K562 (cell line): ENCODE results near the gene TAMALIN. TPM values are rescaled to one million over a fixed set of nuclear protein-coding genes. Genes with fewer than 3 reads are reported as not detected.
A peak's percentile ranks its signal among the peaks of the same experiment; 100 is the strongest.

ENCODE experiments used
- ATAC-seq: fragments of 200-7000 bp; cut with Tn5 transposase; 3 replicates; pipeline ENCODE4 v1.9.1; 2020; ENCODE audit warnings: moderate library complexity
- BruUV-seq: library from RNA; stranded (reverse); fragments of 400-500 nt; replicated peaks from 2 replicates; lab custom pipeline; 2021; lab: Mats Ljungman, UMichigan
- CTCF ChIA-PET: fragments of 300-600 bp; formaldehyde crosslinking; extraction: SDS; loops from one replicate; lab custom pipeline; 2021; ENCODE audit warnings: low intra/inter-chr PET ratio; lab: Yijun Ruan, JAX
- POLR2A ChIA-PET: fragments of 300-600, 350-650 bp; sonication (Branson Sonifier 250); formaldehyde crosslinking; extraction: SDS; loops from one replicate; lab custom pipeline; 2021; ENCODE audit warnings: antibody characterized with exemption, inconsistent platforms; lab: Yijun Ruan, JAX
- DNase-seq, 4 experiments: peaks; one replicate each; pipeline versions ENCODE4 v3.0.0 to v3.0.0-alpha.2; 2011 to 2018; ENCODE audit warnings: low spot score in 3 of 4, mixed read lengths in 3 of 4; ENCODE audit errors: extremely low read depth in 1 of 4
- FAIRE-seq: peaks from 2 replicates; lab custom pipeline; 2011; peaks lifted over from hg19 to GRCh38; lab: Jason Lieb, UNC
- H2AFZ ChIP-seq: 2 replicates; pipeline ENCODE4 v1.6.0; 2011; ENCODE audit warnings: low read depth, low read length, control low read depth, inconsistent platforms
- H3K27ac ChIP-seq: fragments of 200-600 bp; 3 replicates; pipeline ENCODE4 v1.8.0; 2011; ENCODE audit warnings: low read depth, mild to moderate bottlenecking, control low read depth, inconsistent platforms, low read length, moderate library complexity, mixed read lengths; ENCODE audit errors: extremely low read depth
- H3K27me3 ChIP-seq, 2 experiments: fragments of 300-600 bp in 1 of 2; 2 replicates in 1 of 2; 3 replicates in 1 of 2; pipeline versions ENCODE4 v1.6.0 to v1.8.0; 2011; ENCODE audit warnings: inconsistent platforms in 2 of 2, low read length in 2 of 2, mild to moderate bottlenecking in 1 of 2, mixed read lengths in 1 of 2, moderate library complexity in 1 of 2; ENCODE audit not compliant: control insufficient read depth in 2 of 2, insufficient read depth in 2 of 2
- H3K36me3 ChIP-seq: fragments of 300-600 bp; 3 replicates; pipeline ENCODE4 v1.8.0; 2011; ENCODE audit warnings: mild to moderate bottlenecking, low read length, inconsistent platforms; ENCODE audit not compliant: control insufficient read depth, insufficient read depth
- H3K4me1 ChIP-seq, 2 experiments: fragments of 200-600 bp in 1 of 2; replicated peaks in 1 of 2; 2 replicates in 1 of 2; 3 replicates in 1 of 2; pipeline versions ENCODE4 v1.5.1 to v1.8.0; 2011; ENCODE audit warnings: inconsistent platforms in 2 of 2, low read length in 2 of 2, mild to moderate bottlenecking in 1 of 2, mixed read lengths in 1 of 2, moderate library complexity in 1 of 2; ENCODE audit not compliant: control insufficient read depth in 2 of 2, insufficient read depth in 2 of 2
- H3K4me2 ChIP-seq: 2 replicates; pipeline ENCODE4 v1.6.1; 2011; ENCODE audit warnings: low read length, control low read depth, inconsistent platforms, mixed read lengths; ENCODE audit not compliant: insufficient read depth
- H3K4me3 ChIP-seq: fragments of 200-600 bp; sonication (generic), shearing (Covaris generic); 2 replicates; pipeline ENCODE4 v1.5.1; 2016; ENCODE audit warnings: control low read depth, inconsistent platforms
- H3K79me2 ChIP-seq: fragments of 200-600 bp; 3 replicates; pipeline ENCODE4 v1.8.0; 2011; ENCODE audit warnings: low read length, inconsistent platforms; ENCODE audit not compliant: control insufficient read depth, insufficient read depth
- H3K9ac ChIP-seq, 2 experiments: 2 replicates each; pipeline versions ENCODE4 v1.6.0 to v1.6.1; 2011; ENCODE audit warnings: low read depth in 2 of 2, low read length in 2 of 2, control low read depth in 1 of 2, inconsistent platforms in 1 of 2, mild to moderate bottlenecking in 1 of 2, mixed read lengths in 1 of 2; ENCODE audit not compliant: insufficient read depth in 1 of 2
- H3K9me1 ChIP-seq: one replicate; pipeline ENCODE4 v1.6.0; 2011; ENCODE audit warnings: inconsistent platforms, mild to moderate bottlenecking, low read length, moderate library complexity; ENCODE audit not compliant: control insufficient read depth, insufficient read depth
- H3K9me3 ChIP-seq: replicated peaks from 2 replicates; pipeline ENCODE4 v1.5.1; 2011; ENCODE audit warnings: low read depth, low read length, inconsistent platforms; ENCODE audit not compliant: control insufficient read depth, insufficient read depth
- H4K20me1 ChIP-seq: replicated peaks from 2 replicates; pipeline ENCODE4 v1.6.1; 2011; ENCODE audit warnings: low read length, inconsistent platforms, mixed read lengths; ENCODE audit not compliant: control insufficient read depth, insufficient read depth
- ARID3B ChIP-seq: fragments of 250-450 bp; sonication (Bioruptor Pico); IDR thresholded peaks from 2 replicates; pipeline ENCODE4 v1.4.0; 2020; ENCODE audit warnings: borderline replicate concordance
- CEBPG ChIP-seq, 3 experiments: fragments of 200-800 bp in 1 of 3; sonication (Bioruptor generic) in 1 of 3; sonication (generic) in 1 of 3; formaldehyde crosslinking in 1 of 3; IDR thresholded peaks in 2 of 3; conservative IDR thresholded peaks in 1 of 3; 2 replicates each; pipeline versions ENCODE4 v1.6.1 to v1.8.0; 2016 to 2022; ENCODE audit warnings: missing compliant biosample characterization in 2 of 3, missing genetic modification characterization in 2 of 3, mild to moderate bottlenecking in 1 of 3, missing genetic modification reagents in 1 of 3
- CHCHD3 ChIP-seq: fragments of 250-450 bp; sonication (Bioruptor Pico); IDR thresholded peaks from 2 replicates; pipeline ENCODE4 v2.1.2; 2022; ENCODE audit warnings: mild to moderate bottlenecking
- KLF16 ChIP-seq: IDR thresholded peaks from 2 replicates; pipeline ENCODE4 v1.6.1; 2016; ENCODE audit warnings: antibody characterized with exemption
- NR2C2 ChIP-seq, 2 experiments: fragments of 200-800 bp in 1 of 2; sonication (Bioruptor generic) in 1 of 2; sonication (generic) in 1 of 2; formaldehyde crosslinking in 1 of 2; IDR thresholded peaks; 2 replicates each; pipeline versions ENCODE4 v1.6.1 to v1.8.0; 2016 to 2022; ENCODE audit warnings: mild to moderate bottlenecking in 1 of 2, missing compliant biosample characterization in 1 of 2, missing genetic modification characterization in 1 of 2, missing genetic modification reagents in 1 of 2
- SMARCA5 ChIP-seq: fragments of 450-650 bp; IDR thresholded peaks from 2 replicates; pipeline ENCODE4 v1.6.1; 2016
- TBP ChIP-seq: optimal IDR thresholded peaks from 2 replicates; pipeline ENCODE3; 2011; ENCODE audit warnings: low read depth, low read length, improper control_type of control experiment
- ZBED1 ChIP-seq: IDR thresholded peaks from 2 replicates; pipeline ENCODE4 v1.6.1; 2014
- ZBTB43 ChIP-seq: sonication (generic); formaldehyde crosslinking; IDR thresholded peaks from 2 replicates; pipeline ENCODE4 v1.8.0; 2023; ENCODE audit warnings: mild to moderate bottlenecking, missing genetic modification reagents
- ZNF174 ChIP-seq: fragments of 250-450 bp; sonication (Bioruptor Pico); IDR thresholded peaks from 2 replicates; pipeline ENCODE4 v1.4.0; 2020; ENCODE audit warnings: mild to moderate bottlenecking
- ZNF175 ChIP-seq: fragments of 200-800 bp; sonication (Bioruptor generic); IDR thresholded peaks from 2 replicates; pipeline ENCODE4 v1.6.1; 2016; ENCODE audit warnings: low read depth, mild to moderate bottlenecking, missing genetic modification characterization, missing compliant biosample characterization
- ZNF76 ChIP-seq: fragments of 250-450 bp; sonication (Bioruptor Pico); IDR thresholded peaks from 2 replicates; pipeline ENCODE4 v1.4.0; 2020; ENCODE audit warnings: mild to moderate bottlenecking, moderate library complexity, borderline replicate concordance
- WGBS: fragments of 100-300 bp; shearing (Covaris generic); methylation state at CpG from one replicate; pipeline ENCODE4 v1.1.6; 2016; ENCODE audit warnings: low coverage, mixed read lengths; ENCODE audit not compliant: insufficient coverage; ENCODE audit errors: missing lambda C conversion rate; 5-methylcytosine and 5-hydroxymethylcytosine counted together
- in situ Hi-C: fragments of 300-500 bp; cut with MboI; formaldehyde crosslinking; loops from 4 replicates; pipeline ENCODE4 v1.15.0; 2018; ENCODE audit warnings: inconsistent platforms, mixed read lengths
- intact Hi-C: fragments of 100-400 bp; cut with micrococcal nuclease; formaldehyde crosslinking; loops from 2 replicates; pipeline ENCODE4 v1.14.2; 2022
- polyA plus RNA-seq, 8 experiments: library from polyadenylated mRNA; depleted of rRNA in 4 of 8; stranded (reverse) in 5 of 8; unstranded in 3 of 8; fragments of >200 nt; fragmentation: Nextera tagmentation in 2 of 8; fragmentation: Illumina TruSeq in 1 of 8; extraction: Ambion mirVana in 2 of 8; extraction: Trizol in 1 of 8; gene quantifications; 2 replicates each; pipeline versions ENCODE4 v1.2.1 to v1.2.3, GENCODE V29; 2011 to 2014; ENCODE audit warnings: inconsistent platforms in 1 of 8, missing spikeins in 1 of 8
- total RNA-seq, 7 experiments: library from RNA; depleted of rRNA in 6 of 7; stranded (reverse); fragments of >200 nt in 6 of 7; fragmentation: Illumina TruSeq in 2 of 7; extraction: Trizol in 2 of 7; gene quantifications; 2 replicates each; pipeline versions ENCODE4 v1.2.1 to v1.2.3, GENCODE V29; 2011 to 2021; ENCODE audit warnings: low replicate concordance in 1 of 7
- TF ChIP-seq, protein P1 (sequence below): fragments of 250-450 bp; sonication (Bioruptor Pico); IDR thresholded peaks from 2 replicates; pipeline ENCODE4 v1.8.0; 2021; ENCODE audit warnings: borderline replicate concordance, mild to moderate bottlenecking, moderate library complexity; ENCODE audit not compliant: poor library complexity, severe bottlenecking

Gene TAMALIN
- total and polyA plus RNA-seq, 9 of the 15 experiments (the other 6 are each of a cell fraction or from before 2014, with no cell fraction given) = 0.74 to 2.2 (median 1.5) TPM; not detected in 2

DNA sequence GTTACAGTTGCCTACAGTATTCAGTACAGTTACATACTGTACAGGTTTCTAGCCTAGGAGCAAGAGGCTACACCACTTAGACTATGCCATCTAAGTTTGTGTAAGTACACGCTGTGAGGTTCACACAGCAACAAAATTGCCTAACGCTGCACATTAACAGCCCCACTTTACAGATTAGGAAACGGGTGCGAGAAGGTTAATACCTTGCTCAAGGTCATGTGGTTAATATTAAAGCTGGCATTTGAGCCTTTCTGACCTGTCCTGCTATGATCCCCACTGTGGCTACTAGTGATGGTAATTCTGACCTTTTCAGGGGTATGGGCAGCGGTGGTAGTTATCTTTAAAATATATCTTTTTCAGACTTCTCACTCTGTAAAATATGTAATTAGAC is 34.3 kb upstream of the TAMALIN start:
- WGBS = 0% methylated on average over 5 of the region's 5 CpGs
- Histone ChIP-seq H3K4me1 (peaks cover 10 to 47% of the 10 kb centered on the region in 2 experiments; a peak in 4 of 5 replicates), H3K27me3 (no peaks in the 10 kb centered on the region), H3K9me1 (peaks cover 5% of the 10 kb centered on the region), H4K20me1 (peaks cover 36% of the 10 kb centered on the region), H3K9me3 (no peaks in the 10 kb centered on the region), H2AFZ (no peak overlapping the region), H3K9ac (no peak overlapping the region), H3K36me3 (peaks cover 23% of the 10 kb centered on the region; the same call in 2 of the 3 replicates), H3K4me3 (no peak overlapping the region), H3K27ac (peak overlapping the region; percentile 34; the same call in 1 of the 3 replicates), H3K79me2 (peaks cover 24% of the 10 kb centered on the region; the same call in 2 of the 3 replicates), H3K4me2 (peak overlapping the region; percentile 55)
- FAIRE-seq (no peak), DNase-seq (no peak), ATAC-seq (peak; percentile 29)
- ChIA-PET CTCF (no interaction called here), POLR2A (interaction anchor here (0.5 to 1.1 kb wide), 2 partner anchors 12 to 93 kb away, joined by 3 to 4 read pairs; no protein-coding TSS in a partner anchor)
- no TSS peak for BruUV-seq
- in situ Hi-C loops (no loop called here), intact Hi-C loops (no loop called here)
- TF ChIP-seq ZNF76 (CRISPR knock-in tag) = no peak; the same call in 1 of the 2 replicates
- TF ChIP-seq ZNF174 (CRISPR knock-in tag) = no peak
- TF ChIP-seq KLF16 = no peak
- no peak for TF ChIP-seq TBP
- TF ChIP-seq CHCHD3 (CRISPR knock-in tag) = no peak
- TF ChIP-seq ZBED1 = no peak
- no peak for TF ChIP-seq ZBTB43 (CRISPR knock-in tag)
- no peak for TF ChIP-seq ARID3B (CRISPR knock-in tag)
- 0 out of 2 replicates have a peak, but pooled peaks have one; percentile 39 for TF ChIP-seq SMARCA5
- no peak for TF ChIP-seq CEBPG (CRISPR knock-in tag; IDR thresholded peaks at IDR 0.05)
- TF ChIP-seq CEBPG (tag; conservative IDR thresholded peaks at IDR 0.05 in 1 of 2, IDR thresholded peaks at IDR 0.05 in 1 of 2) = peak in 1 of 2 experiments; percentile 34; a peak in 1 of 4 replicates
- TF ChIP-seq, protein P1, sequence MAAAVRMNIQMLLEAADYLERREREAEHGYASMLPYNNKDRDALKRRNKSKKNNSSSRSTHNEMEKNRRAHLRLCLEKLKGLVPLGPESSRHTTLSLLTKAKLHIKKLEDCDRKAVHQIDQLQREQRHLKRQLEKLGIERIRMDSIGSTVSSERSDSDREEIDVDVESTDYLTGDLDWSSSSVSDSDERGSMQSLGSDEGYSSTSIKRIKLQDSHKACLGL (CRISPR knock-in tag) = no peak
- TF ChIP-seq NR2C2 (CRISPR knock-in tag; IDR thresholded peaks at IDR 0.05) = no peak
- 0 out of 2 replicates have a peak, but pooled peaks have one; percentile 13 for TF ChIP-seq NR2C2 (tag; IDR thresholded peaks at IDR 0.05)
- 0 out of 2 replicates have a peak, but pooled peaks have one; percentile 49 for TF ChIP-seq ZNF175
